K562 (cell line): Measurements from ENCODE around the gene KIF24. TPM values are rescaled to one million over a fixed set of nuclear protein-coding genes. Genes with fewer than 3 reads are reported as not detected.

Source experiments
- ATAC-seq: fragments of 200-7000 bp; cut with Tn5 transposase; 3 replicates; pipeline ENCODE4 v1.9.1; 2020; ENCODE audit warnings: moderate library complexity
- BruUV-seq: library from RNA; stranded (reverse); fragments of 400-500 nt; replicated peaks from 2 replicates; lab custom pipeline; 2021; lab: Mats Ljungman, UMichigan
- CTCF ChIA-PET: fragments of 300-600 bp; formaldehyde crosslinking; extraction: SDS; loops from one replicate; lab custom pipeline; 2021; ENCODE audit warnings: low intra/inter-chr PET ratio; lab: Yijun Ruan, JAX
- POLR2A ChIA-PET: fragments of 300-600, 350-650 bp; sonication (Branson Sonifier 250); formaldehyde crosslinking; extraction: SDS; loops from one replicate; lab custom pipeline; 2021; ENCODE audit warnings: antibody characterized with exemption, inconsistent platforms; lab: Yijun Ruan, JAX
- DNase-seq, 4 experiments: peaks; one replicate each; pipeline versions ENCODE4 v3.0.0 to v3.0.0-alpha.2; 2011 to 2018; ENCODE audit warnings: low spot score in 3 of 4, mixed read lengths in 3 of 4; ENCODE audit errors: extremely low read depth in 1 of 4
- FAIRE-seq: peaks from 2 replicates; lab custom pipeline; 2011; peaks lifted over from hg19 to GRCh38; lab: Jason Lieb, UNC
- H2AFZ ChIP-seq: 2 replicates; pipeline ENCODE4 v1.6.0; 2011; ENCODE audit warnings: low read depth, low read length, control low read depth, inconsistent platforms
- H3K27ac ChIP-seq: fragments of 200-600 bp; 3 replicates; pipeline ENCODE4 v1.8.0; 2011; ENCODE audit warnings: low read depth, mild to moderate bottlenecking, control low read depth, inconsistent platforms, low read length, moderate library complexity, mixed read lengths; ENCODE audit errors: extremely low read depth
- H3K27me3 ChIP-seq, 2 experiments: fragments of 300-600 bp in 1 of 2; 2 replicates in 1 of 2; 3 replicates in 1 of 2; pipeline versions ENCODE4 v1.6.0 to v1.8.0; 2011; ENCODE audit warnings: inconsistent platforms in 2 of 2, low read length in 2 of 2, mild to moderate bottlenecking in 1 of 2, mixed read lengths in 1 of 2, moderate library complexity in 1 of 2; ENCODE audit not compliant: control insufficient read depth in 2 of 2, insufficient read depth in 2 of 2
- H3K36me3 ChIP-seq: fragments of 300-600 bp; 3 replicates; pipeline ENCODE4 v1.8.0; 2011; ENCODE audit warnings: mild to moderate bottlenecking, low read length, inconsistent platforms; ENCODE audit not compliant: control insufficient read depth, insufficient read depth
- H3K4me1 ChIP-seq, 2 experiments: fragments of 200-600 bp in 1 of 2; replicated peaks in 1 of 2; 2 replicates in 1 of 2; 3 replicates in 1 of 2; pipeline versions ENCODE4 v1.5.1 to v1.8.0; 2011; ENCODE audit warnings: inconsistent platforms in 2 of 2, low read length in 2 of 2, mild to moderate bottlenecking in 1 of 2, mixed read lengths in 1 of 2, moderate library complexity in 1 of 2; ENCODE audit not compliant: control insufficient read depth in 2 of 2, insufficient read depth in 2 of 2
- H3K4me2 ChIP-seq: 2 replicates; pipeline ENCODE4 v1.6.1; 2011; ENCODE audit warnings: low read length, control low read depth, inconsistent platforms, mixed read lengths; ENCODE audit not compliant: insufficient read depth
- H3K4me3 ChIP-seq: fragments of 200-600 bp; sonication (generic), shearing (Covaris generic); 2 replicates; pipeline ENCODE4 v1.5.1; 2016; ENCODE audit warnings: control low read depth, inconsistent platforms
- H3K79me2 ChIP-seq: fragments of 200-600 bp; 3 replicates; pipeline ENCODE4 v1.8.0; 2011; ENCODE audit warnings: low read length, inconsistent platforms; ENCODE audit not compliant: control insufficient read depth, insufficient read depth
- H3K9ac ChIP-seq, 2 experiments: 2 replicates each; pipeline versions ENCODE4 v1.6.0 to v1.6.1; 2011; ENCODE audit warnings: low read depth in 2 of 2, low read length in 2 of 2, control low read depth in 1 of 2, inconsistent platforms in 1 of 2, mild to moderate bottlenecking in 1 of 2, mixed read lengths in 1 of 2; ENCODE audit not compliant: insufficient read depth in 1 of 2
- H3K9me1 ChIP-seq: one replicate; pipeline ENCODE4 v1.6.0; 2011; ENCODE audit warnings: inconsistent platforms, mild to moderate bottlenecking, low read length, moderate library complexity; ENCODE audit not compliant: control insufficient read depth, insufficient read depth
- H3K9me3 ChIP-seq: replicated peaks from 2 replicates; pipeline ENCODE4 v1.5.1; 2011; ENCODE audit warnings: low read depth, low read length, inconsistent platforms; ENCODE audit not compliant: control insufficient read depth, insufficient read depth
- H4K20me1 ChIP-seq: replicated peaks from 2 replicates; pipeline ENCODE4 v1.6.1; 2011; ENCODE audit warnings: low read length, inconsistent platforms, mixed read lengths; ENCODE audit not compliant: control insufficient read depth, insufficient read depth
- FOXK2 ChIP-seq, 2 experiments: fragments of 450-650 bp; IDR thresholded peaks in 1 of 2; conservative IDR thresholded peaks in 1 of 2; 2 replicates each; pipeline ENCODE4 v1.6.1; 2016; ENCODE audit warnings: low read depth in 2 of 2, mild to moderate bottlenecking in 1 of 2
- HNRNPUL1 ChIP-seq: fragments of 200-400 bp; formaldehyde crosslinking; IDR thresholded peaks from 2 replicates; pipeline ENCODE4 v1.6.1; 2017; ENCODE audit warnings: low read length
- IRF2 ChIP-seq: sonication (generic); formaldehyde crosslinking; IDR thresholded peaks from 2 replicates; pipeline ENCODE4 v1.8.1; 2022; ENCODE audit warnings: mild to moderate bottlenecking, missing genetic modification reagents
- IRF9 ChIP-seq: fragments of 450-650 bp; IDR thresholded peaks from 2 replicates; pipeline ENCODE4 v1.6.1; 2016; ENCODE audit warnings: missing biosample characterization, missing genetic modification characterization
- POLR3A ChIP-seq: IDR thresholded peaks from 2 replicates; pipeline ENCODE4 v1.6.1; 2011; ENCODE audit warnings: borderline replicate concordance, mild to moderate bottlenecking, moderate library complexity; ENCODE audit not compliant: insufficient read length, insufficient read depth; ENCODE audit errors: extremely low read depth
- RB1 ChIP-seq: fragments of 450-650 bp; IDR thresholded peaks from 2 replicates; pipeline ENCODE4 v1.6.1; 2017; ENCODE audit warnings: low read depth, mild to moderate bottlenecking
- ZNF444 ChIP-seq: fragments of 250-450 bp; sonication (Bioruptor Pico); IDR thresholded peaks from 2 replicates; pipeline ENCODE4 v1.4.0; 2020; ENCODE audit warnings: mild to moderate bottlenecking, moderate library complexity
- WGBS: fragments of 100-300 bp; shearing (Covaris generic); methylation state at CpG from one replicate; pipeline ENCODE4 v1.1.6; 2016; ENCODE audit warnings: low coverage, mixed read lengths; ENCODE audit not compliant: insufficient coverage; ENCODE audit errors: missing lambda C conversion rate; 5-methylcytosine and 5-hydroxymethylcytosine counted together
- in situ Hi-C: fragments of 300-500 bp; cut with MboI; formaldehyde crosslinking; loops from 4 replicates; pipeline ENCODE4 v1.15.0; 2018; ENCODE audit warnings: inconsistent platforms, mixed read lengths
- intact Hi-C: fragments of 100-400 bp; cut with micrococcal nuclease; formaldehyde crosslinking; loops from 2 replicates; pipeline ENCODE4 v1.14.2; 2022
- polyA plus RNA-seq, 8 experiments: library from polyadenylated mRNA; depleted of rRNA in 4 of 8; stranded (reverse) in 5 of 8; unstranded in 3 of 8; fragments of >200 nt; fragmentation: Nextera tagmentation in 2 of 8; fragmentation: Illumina TruSeq in 1 of 8; extraction: Ambion mirVana in 2 of 8; extraction: Trizol in 1 of 8; gene quantifications; 2 replicates each; pipeline versions ENCODE4 v1.2.1 to v1.2.3, GENCODE V29; 2011 to 2014; ENCODE audit warnings: inconsistent platforms in 1 of 8, missing spikeins in 1 of 8
- total RNA-seq, 7 experiments: library from RNA; depleted of rRNA in 6 of 7; stranded (reverse); fragments of >200 nt in 6 of 7; fragmentation: Illumina TruSeq in 2 of 7; extraction: Trizol in 2 of 7; gene quantifications; 2 replicates each; pipeline versions ENCODE4 v1.2.1 to v1.2.3, GENCODE V29; 2011 to 2021; ENCODE audit warnings: low replicate concordance in 1 of 7

The KIF24 gene
- total and polyA plus RNA-seq, 9 of the 15 experiments (the other 6 are each of a cell fraction or from before 2014, with no cell fraction given): 0.63 to 5.8 (median 4.4) TPM

GRCh38 chr9:34365282-34365681 lies 36.2 kb upstream of the KIF24 start:
- Histone ChIP-seq H3K27me3 (peaks cover 0 to 7% of the 10 kb centered on the region in 2 experiments; a peak in 1 of 5 replicates), H3K27ac (no peak overlapping the region), H3K4me2 (no peak overlapping the region), H3K4me3 (no peak overlapping the region), H2AFZ (no peak overlapping the region), H3K4me1 (no peaks in the 10 kb centered on the region)
- CTCF ChIA-PET: no interaction called here
- intact Hi-C loops: no loop called here
- no peak for FAIRE-seq
- 0% methylated on average over 2 of the region's 2 CpGs for WGBS
- TF ChIP-seq POLR3A (no peak), IRF2 (CRISPR knock-in tag) (no peak), ZNF444 (CRISPR knock-in tag) (no peak), IRF9 (no peak), FOXK2 (conservative IDR thresholded peaks at IDR 0.05 in 1 of 2, IDR thresholded peaks at IDR 0.05 in 1 of 2; ENCODE audit: low read depth in 2 of 2) (no peak), HNRNPUL1 (no peak), RB1 (no peak)
- TF ChIP-seq, all 486 proteins: peak for 0
- POLR2A ChIA-PET: no interaction called here
- DNase-seq: no peak
- no peak overlapping the region for H3K9ac ChIP-seq
- H3K9me3 ChIP-seq: 0 out of 2 replicates have a peak, but pooled peaks cover 2% of the 10 kb centered on the region
- in situ Hi-C loops: no loop called here
- H3K9me1 ChIP-seq: no peaks in the 10 kb centered on the region
- H3K36me3 ChIP-seq: no peaks in the 10 kb centered on the region
- no peaks in the 10 kb centered on the region for H3K79me2 ChIP-seq
- no peak for ATAC-seq
- no peaks in the 10 kb centered on the region for H4K20me1 ChIP-seq
- no TSS peak for BruUV-seq
